H1 (cell line): ENCODE measurements around the gene EXT2. TPM values are rescaled to one million over a fixed set of nuclear protein-coding genes. Genes with fewer than 3 reads are reported as not detected.

Experiments
- CHD2 ChIP-seq: IDR thresholded peaks from 2 replicates; pipeline ENCODE4 v1.6.1; 2012; ENCODE audit warnings: low read length, improper control_type of control experiment
- EP300 ChIP-seq, 2 experiments: IDR thresholded peaks; 1 replicate in 1 of 2; 2 replicates in 1 of 2; pipeline ENCODE4 v1.6.1; 2011 to 2012; ENCODE audit warnings: low read depth in 2 of 2, low read length in 2 of 2, mild to moderate bottlenecking in 2 of 2, borderline replicate concordance in 1 of 2, inconsistent platforms in 1 of 2, moderate library complexity in 1 of 2
- JUND ChIP-seq: IDR thresholded peaks from 2 replicates; pipeline ENCODE4 v1.6.1; 2011; ENCODE audit warnings: mild to moderate bottlenecking, improper control_type of control experiment, low read length
- PHF8 ChIP-seq: fragments of 200-600 bp; sonication (generic); conservative IDR thresholded peaks from 2 replicates; pipeline ENCODE4 v1.7.1; 2012; ENCODE audit warnings: low read depth, mild to moderate bottlenecking, inconsistent platforms, low read length, moderate library complexity
- SIRT6 ChIP-seq: IDR thresholded peaks from one replicate; pipeline ENCODE4 v1.7.1; 2012; ENCODE audit warnings: low read length, inconsistent platforms
- TAF7 ChIP-seq: optimal IDR thresholded peaks from 2 replicates; pipeline ENCODE3; 2011; ENCODE audit warnings: low read depth, mild to moderate bottlenecking, inconsistent platforms, low read length, moderate library complexity, borderline replicate concordance
- polyA plus RNA-seq, 7 experiments: library from polyadenylated mRNA; depleted of rRNA in 3 of 7; stranded (reverse) in 5 of 7; unstranded in 2 of 7; fragments of >200 nt in 5 of 7; fragments of 200-250 nt in 2 of 7; gene quantifications; 1 replicate in 5 of 7; 2 replicates in 1 of 7; 4 replicates in 1 of 7; pipeline versions ENCODE4 v1.2.1 to v1.2.3, GENCODE V29; 2011 to 2013; ENCODE audit warnings: missing spikeins in 2 of 7, mixed read lengths in 2 of 7
- total RNA-seq: library from RNA; stranded (reverse); fragmentation: NEBNext Ultra II Directional; extraction: Animal tissue kit (Norgen Biotek cat#: 25700); gene quantifications from 2 replicates; pipeline ENCODE4 v1.2.1, GENCODE V29; 2021

The EXT2 gene
- total and polyA plus RNA-seq, 2 of the 8 experiments (the other 6 are each of a cell fraction or from before 2014, with no cell fraction given): 29.8 to 42.8 TPM

DNA sequence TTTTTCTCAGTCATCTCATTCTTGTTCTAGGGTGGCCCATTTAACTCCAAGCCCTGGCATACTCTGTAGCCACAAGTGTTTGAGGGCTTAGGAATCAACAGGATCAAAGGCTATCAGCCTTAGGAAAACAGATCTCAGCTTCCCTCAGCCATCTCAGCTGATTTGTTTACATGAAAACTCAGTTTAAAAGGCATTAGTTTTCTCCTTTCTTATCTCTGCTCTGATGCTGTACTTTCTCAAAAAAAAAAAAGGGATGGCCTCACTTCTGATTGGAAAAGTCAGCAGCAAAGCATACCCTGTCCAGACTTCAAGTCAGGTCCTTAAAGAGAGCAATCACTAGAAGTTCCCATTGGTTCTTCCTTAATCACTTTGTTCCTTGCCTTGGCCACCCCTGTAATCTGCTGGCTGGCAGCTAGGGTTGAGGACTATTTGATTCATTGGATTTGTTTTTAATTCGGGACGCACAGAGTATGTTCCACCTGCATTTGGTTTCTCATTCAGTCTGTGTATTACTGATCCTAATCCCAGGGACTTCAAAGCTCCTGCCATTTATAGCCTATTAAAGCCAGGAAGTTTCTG is 102.8 kb downstream of the EXT2 start (continued):
- TF ChIP-seq EP300 (IDR thresholded peaks at IDR 0.05; ENCODE audit: borderline replicate concordance in 1 of 2, low read depth in 2 of 2, low read length in 2 of 2): no peak
- no peak for TF ChIP-seq CHD2
- TF ChIP-seq SIRT6: no peak
- no peak for TF ChIP-seq TAF7
- TF ChIP-seq PHF8: no peak
- TF ChIP-seq JUND: no peak
